NCI-H2227 (cell line): ENCODE data around the gene NTSR1.
"Not testable (repeated sequence)": the region's sequence is repeated elsewhere in the genome, so short reads cannot be mapped to it uniquely, and the experiment has no call there.

Experiments used
- DNase-seq: peaks from one replicate; lab custom pipeline; 2025; ENCODE audit not compliant: unreplicated experiment; lab: John Stamatoyannopoulos, UW

Gene NTSR1

GRCh38 chr20:62671765-62672164, 36.9 kb upstream of the NTSR1 start:
- no peak for DNase-seq

- DNase-seq: no peak
Measured at GRCh38 chr20:62674370-62674769, 34.3 kb upstream of the NTSR1 start.

GRCh38 chr20:62675156-62675876, 33.3 kb upstream of the NTSR1 start:
- no peak for DNase-seq

- no peak for DNase-seq
Measured at GRCh38 chr20:62675877-62676260, 32.8 kb upstream of the NTSR1 start.

GRCh38 chr20:62676976-62677375, 31.7 kb upstream of the NTSR1 start:
- DNase-seq: no peak

- DNase-seq: no peak
Measured at GRCh38 chr20:62677678-62678077, 31.0 kb upstream of the NTSR1 start.

GRCh38 chr20:62678553-62678952, 30.1 kb upstream of the NTSR1 start:
- DNase-seq: no peak

GRCh38 chr20:62679978-62680589, 28.6 kb upstream of the NTSR1 start:
- DNase-seq: no peak

- no peak for DNase-seq
Measured at GRCh38 chr20:62682912-62683517, 25.6 kb upstream of the NTSR1 start.

GRCh38 chr20:62683660-62684322, 24.8 kb upstream of the NTSR1 start:
- not testable (repeated sequence) for DNase-seq

- DNase-seq: no peak
Measured at GRCh38 chr20:62684981-62685380, 23.7 kb upstream of the NTSR1 start.

GRCh38 chr20:62685781-62686555, 22.7 kb upstream of the NTSR1 start:
- DNase-seq: peak; percentile 85

- no peak for DNase-seq
Measured at GRCh38 chr20:62686869-62687830, 21.5 kb upstream of the NTSR1 start.

GRCh38 chr20:62688083-62688482, 20.6 kb upstream of the NTSR1 start:
- no peak for DNase-seq

GRCh38 chr20:62688855-62689460, 19.7 kb upstream of the NTSR1 start:
- DNase-seq: no peak

- DNase-seq: no peak
Measured at GRCh38 chr20:62689861-62690260, 18.8 kb upstream of the NTSR1 start.

- no peak for DNase-seq
Measured at GRCh38 chr20:62690261-62690820, 18.3 kb upstream of the NTSR1 start.

- DNase-seq: peak; percentile 64
Measured at GRCh38 chr20:62691487-62691886, 17.1 kb upstream of the NTSR1 start.

GRCh38 chr20:62692176-62692575, 16.5 kb upstream of the NTSR1 start:
- DNase-seq: no peak
